Muscle layer of duodenum (tissue), 2 donors: ENCODE data around the gene MYO5A.

Source experiments
- H3K27ac ChIP-seq: one replicate; pipeline ENCODE4 v1.7.0; 2013; ENCODE audit warnings: mild to moderate bottlenecking, low read length
- H3K27me3 ChIP-seq: one replicate; pipeline ENCODE4 v1.7.0; 2013; ENCODE audit warnings: low read depth, mild to moderate bottlenecking, control low read depth, low read length
- H3K36me3 ChIP-seq, 2 donors: one replicate each; pipeline ENCODE4 v1.7.0; 2013; ENCODE audit warnings: low read length in 2 of 2, control low read depth in 1 of 2, mild to moderate bottlenecking in 1 of 2; ENCODE audit not compliant: insufficient read depth in 2 of 2, control insufficient read depth in 1 of 2
- H3K4me1 ChIP-seq, 2 donors: one replicate each; pipeline ENCODE4 v1.7.0; 2013; ENCODE audit warnings: low read length in 2 of 2, mild to moderate bottlenecking in 2 of 2, control low read depth in 1 of 2, moderate library complexity in 1 of 2; ENCODE audit not compliant: insufficient read depth in 2 of 2, control insufficient read depth in 1 of 2
- H3K4me3 ChIP-seq, 2 donors: one replicate each; pipeline ENCODE4 v1.7.0; 2013; ENCODE audit warnings: low read length in 2 of 2, low read depth in 1 of 2, mild to moderate bottlenecking in 1 of 2
- H3K9me3 ChIP-seq, 2 donors: one replicate each; pipeline ENCODE4 v1.7.0; 2013; ENCODE audit warnings: low read length in 2 of 2, control low read depth in 1 of 2, mild to moderate bottlenecking in 1 of 2; ENCODE audit not compliant: control insufficient read depth in 1 of 2
- donor health status: healthy.

The MYO5A gene

GRCh38 chr15:52379395-52380106 lies 149.1 kb downstream of the MYO5A start:
- no peak overlapping the region for H3K4me3 ChIP-seq
- H3K9me3 ChIP-seq, result no peaks in the 10 kb centered on the region
- no peaks in the 10 kb centered on the region for H3K4me1 ChIP-seq
- H3K36me3 ChIP-seq, result peaks cover 26 to 71% of the 10 kb centered on the region in 2 donors
- no peak overlapping the region for H3K27ac ChIP-seq
- H3K27me3 ChIP-seq, result no peaks in the 10 kb centered on the region

GRCh38 chr15:52378746-52379394 lies 149.8 kb downstream of the MYO5A start:
- H3K36me3 ChIP-seq, result peaks cover 25 to 72% of the 10 kb centered on the region in 2 donors
- H3K27me3 ChIP-seq, result no peaks in the 10 kb centered on the region
- no peak overlapping the region for H3K27ac ChIP-seq
- H3K4me1 ChIP-seq, result no peaks in the 10 kb centered on the region
- H3K9me3 ChIP-seq, result no peaks in the 10 kb centered on the region
- H3K4me3 ChIP-seq, result no peak overlapping the region

GRCh38 chr15:52370010-52370409 lies 158.7 kb downstream of the MYO5A start:
- no peaks in the 10 kb centered on the region for H3K27me3 ChIP-seq
- H3K36me3 ChIP-seq, result peaks cover 12 to 69% of the 10 kb centered on the region in 2 donors
- no peak overlapping the region for H3K4me3 ChIP-seq
- H3K27ac ChIP-seq, result no peak overlapping the region
- peaks cover 0 to 3% of the 10 kb centered on the region in 2 donors for H3K4me1 ChIP-seq
- H3K9me3 ChIP-seq, result no peaks in the 10 kb centered on the region

- no peaks in the 10 kb centered on the region for H3K27me3 ChIP-seq
- H3K36me3 ChIP-seq, result peaks cover 12 to 65% of the 10 kb centered on the region in 2 donors
- H3K9me3 ChIP-seq, result no peaks in the 10 kb centered on the region
- peaks cover 0 to 3% of the 10 kb centered on the region in 2 donors for H3K4me1 ChIP-seq
- H3K27ac ChIP-seq, result no peak overlapping the region
- H3K4me3 ChIP-seq, result no peak overlapping the region
Observed at GRCh38 chr15:52369455-52369854, 159.2 kb downstream of the MYO5A start.

GRCh38 chr15:52369030-52369429 lies 159.7 kb downstream of the MYO5A start:
- H3K4me3 ChIP-seq, result no peak overlapping the region
- H3K27me3 ChIP-seq, result no peaks in the 10 kb centered on the region
- no peaks in the 10 kb centered on the region for H3K9me3 ChIP-seq
- H3K36me3 ChIP-seq, result peaks cover 12 to 65% of the 10 kb centered on the region in 2 donors
- H3K4me1 ChIP-seq, result peaks cover 0 to 3% of the 10 kb centered on the region in 2 donors
- no peak overlapping the region for H3K27ac ChIP-seq

GRCh38 chr15:52368402-52368801 lies 160.3 kb downstream of the MYO5A start:
- H3K36me3 ChIP-seq, result peaks cover 14 to 67% of the 10 kb centered on the region in 2 donors

GRCh38 chr15:52362497-52362896 lies 166.2 kb downstream of the MYO5A start:
- Histone ChIP-seq H3K27me3 (no peaks in the 10 kb centered on the region), H3K4me3 (no peak overlapping the region), H3K36me3 (peaks cover 25 to 32% of the 10 kb centered on the region in 2 donors), H3K9me3 (no peaks in the 10 kb centered on the region), H3K27ac (no peak overlapping the region), H3K4me1 (no peaks in the 10 kb centered on the region)

More at GRCh38 chr15:52368402-52368801, 160.3 kb downstream of the MYO5A start:
- H3K27me3 ChIP-seq, result no peaks in the 10 kb centered on the region
- H3K9me3 ChIP-seq, result no peaks in the 10 kb centered on the region
- peaks cover 0 to 3% of the 10 kb centered on the region in 2 donors for H3K4me1 ChIP-seq
- H3K27ac ChIP-seq, result no peak overlapping the region
- H3K4me3 ChIP-seq, result no peak overlapping the region

GRCh38 chr15:52361975-52362494 lies 166.6 kb downstream of the MYO5A start:
- H3K4me3 ChIP-seq, result no peak overlapping the region
- peaks cover 25 to 33% of the 10 kb centered on the region in 2 donors for H3K36me3 ChIP-seq
- no peak overlapping the region for H3K27ac ChIP-seq
- H3K4me1 ChIP-seq, result no peaks in the 10 kb centered on the region
- H3K9me3 ChIP-seq, result no peaks in the 10 kb centered on the region
- H3K27me3 ChIP-seq, result no peaks in the 10 kb centered on the region

GRCh38 chr15:52361494-52361893 lies 167.2 kb downstream of the MYO5A start:
- no peak overlapping the region for H3K4me3 ChIP-seq
- peaks cover 22 to 33% of the 10 kb centered on the region in 2 donors for H3K36me3 ChIP-seq
- H3K27ac ChIP-seq, result no peak overlapping the region
- H3K4me1 ChIP-seq, result no peaks in the 10 kb centered on the region
- H3K27me3 ChIP-seq, result no peaks in the 10 kb centered on the region
- H3K9me3 ChIP-seq, result no peaks in the 10 kb centered on the region

- Histone ChIP-seq H3K27me3 (no peaks in the 10 kb centered on the region), H3K27ac (no peak overlapping the region)
Observed at GRCh38 chr15:52360229-52361203, 168.2 kb downstream of the MYO5A start.

GRCh38 chr15:52359722-52360121 lies 169.0 kb downstream of the MYO5A start:
- peaks cover 22 to 27% of the 10 kb centered on the region in 2 donors for H3K36me3 ChIP-seq
- H3K9me3 ChIP-seq, result no peaks in the 10 kb centered on the region
- no peaks in the 10 kb centered on the region for H3K4me1 ChIP-seq
- H3K27ac ChIP-seq, result no peak overlapping the region
- no peak overlapping the region for H3K4me3 ChIP-seq
- no peaks in the 10 kb centered on the region for H3K27me3 ChIP-seq

More at GRCh38 chr15:52360229-52361203, 168.2 kb downstream of the MYO5A start:
- Histone ChIP-seq H3K4me3 (no peak overlapping the region), H3K4me1 (no peaks in the 10 kb centered on the region), H3K9me3 (no peaks in the 10 kb centered on the region), H3K36me3 (peaks cover 22 to 32% of the 10 kb centered on the region in 2 donors)
